ENCODE data around the gene MDN1. TPM values are rescaled to one million over a fixed set of nuclear protein-coding genes. Genes with fewer than 3 reads are reported as not detected.
A peak's percentile ranks its signal among the peaks of the same experiment; 100 is the strongest.

Gene MDN1
- total RNA-seq, 2 experiments from 2014 or later = 53.8 to 56.8 TPM

- Mint-ChIP-seq H3K36me3 (ENCODE audit: low read depth) (no peaks in the 10 kb centered on the region), H3K27me3 (no peaks in the 10 kb centered on the region)
- POLR2A ChIA-PET = no interaction called here
Observed at GRCh38 chr6:89618026-89618425, 201.6 kb downstream of the MDN1 start.

GRCh38 chr6:89616531-89616930, 203.1 kb downstream of the MDN1 start:
- no peak for DNase-seq
- ChIA-PET POLR2A (no interaction called here), CTCF (interaction anchor here (0.6 to 2.1 kb wide), 3 partner anchors 17 to 184 kb away, joined by 3 to 5 read pairs (median 4); partner anchors contain the start of gene ANKRD6)
- H3K36me3 Mint-ChIP-seq (ENCODE audit: low read depth) = no peaks in the 10 kb centered on the region
- H3K27ac Mint-ChIP-seq = no peak overlapping the region
- H3K4me3 Mint-ChIP-seq = no peak overlapping the region
- no peaks in the 10 kb centered on the region for H3K9me3 Mint-ChIP-seq
- H3K4me1 Mint-ChIP-seq = peaks cover 10% of the 10 kb centered on the region
- H3K27me3 Mint-ChIP-seq = no peaks in the 10 kb centered on the region

More at GRCh38 chr6:89618026-89618425, 201.6 kb downstream of the MDN1 start:
- H3K9me3 Mint-ChIP-seq = no peaks in the 10 kb centered on the region
- no peak overlapping the region for H3K4me3 Mint-ChIP-seq
- CTCF ChIA-PET = interaction anchor here (1.1 to 2.1 kb wide), 2 partner anchors 20 to 185 kb away, joined by 3 to 4 read pairs; partner anchors contain the start of genes ANKRD6 and LYRM2
- H3K27ac Mint-ChIP-seq = no peak overlapping the region
- no peak for DNase-seq
- H3K4me1 Mint-ChIP-seq = no peaks in the 10 kb centered on the region

GRCh38 chr6:89615882-89616281, 203.7 kb downstream of the MDN1 start:
- H3K27me3 Mint-ChIP-seq = no peaks in the 10 kb centered on the region
- H3K27ac Mint-ChIP-seq = no peak overlapping the region
- no peaks in the 10 kb centered on the region for H3K36me3 Mint-ChIP-seq (ENCODE audit: low read depth)
- H3K9me3 Mint-ChIP-seq = no peaks in the 10 kb centered on the region
- H3K4me3 Mint-ChIP-seq = no peak overlapping the region
- H3K4me1 Mint-ChIP-seq = peaks cover 14% of the 10 kb centered on the region
- ChIA-PET POLR2A (interaction anchor here (0.6 kb wide), 1 partner anchor 224 kb away, joined by 3 read pairs; no protein-coding TSS in a partner anchor), CTCF (interaction anchor here (0.9 to 1.1 kb wide), 2 partner anchors 12 to 39 kb away, joined by 3 to 5 read pairs; no protein-coding TSS in a partner anchor)
- no peak for DNase-seq

GRCh38 chr6:89613790-89614189, 205.8 kb downstream of the MDN1 start:
- ChIA-PET CTCF (interaction anchor here (0.6 to 1.8 kb wide), 3 partner anchors 14 to 398 kb away, joined by 3 to 7 read pairs (median 3); no protein-coding TSS in a partner anchor), POLR2A (no interaction called here)
- DNase-seq = no peak
- peaks cover 17% of the 10 kb centered on the region for H3K4me1 Mint-ChIP-seq
- no peak overlapping the region for H3K27ac Mint-ChIP-seq
- no peaks in the 10 kb centered on the region for H3K36me3 Mint-ChIP-seq (ENCODE audit: low read depth)
- no peaks in the 10 kb centered on the region for H3K9me3 Mint-ChIP-seq
- H3K4me3 Mint-ChIP-seq = no peak overlapping the region
- no peaks in the 10 kb centered on the region for H3K27me3 Mint-ChIP-seq

DNA sequence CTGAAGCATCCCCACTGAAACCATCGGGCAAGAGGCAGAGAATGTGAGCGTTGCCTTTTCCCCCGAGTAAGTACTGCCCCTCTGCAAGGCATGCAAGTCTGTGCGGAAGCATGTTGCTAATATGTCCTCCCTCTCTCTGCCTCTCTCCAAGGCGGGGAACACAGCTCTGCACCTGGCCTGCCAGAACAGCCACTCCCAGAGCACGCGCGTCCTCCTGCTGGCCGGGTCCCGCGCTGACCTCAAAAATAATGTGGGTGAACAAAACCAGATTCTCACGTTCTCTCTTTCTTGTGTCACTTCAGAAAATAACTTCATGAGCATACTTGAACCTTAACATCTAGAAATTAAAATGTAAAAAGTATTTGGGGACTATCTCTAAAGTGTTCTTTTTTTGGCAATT, 207.5 kb downstream of the MDN1 start:
- no peak overlapping the region for H3K27ac Mint-ChIP-seq
- no peak for DNase-seq
- no peaks in the 10 kb centered on the region for H3K27me3 Mint-ChIP-seq
- CTCF ChIA-PET = interaction anchor here (0.6 to 1.8 kb wide), 5 partner anchors 12 to 240 kb away, joined by 3 to 7 read pairs (median 3); no protein-coding TSS in a partner anchor
- H3K4me1 Mint-ChIP-seq = peaks cover 17% of the 10 kb centered on the region
- H3K4me3 Mint-ChIP-seq = no peak overlapping the region
- POLR2A ChIA-PET = no interaction called here
- H3K9me3 Mint-ChIP-seq = no peaks in the 10 kb centered on the region
- no peaks in the 10 kb centered on the region for H3K36me3 Mint-ChIP-seq (ENCODE audit: low read depth)

- Mint-ChIP-seq H3K4me3 (no peak overlapping the region), H3K4me1 (peaks cover 17% of the 10 kb centered on the region), H3K27ac (no peak overlapping the region), H3K27me3 (no peaks in the 10 kb centered on the region), H3K36me3 (ENCODE audit: low read depth) (no peaks in the 10 kb centered on the region), H3K9me3 (no peaks in the 10 kb centered on the region)
- POLR2A ChIA-PET = no interaction called here
- CTCF ChIA-PET = interaction anchor here (0.6 to 1.4 kb wide), 3 partner anchors 9 to 239 kb away, joined by 3 to 4 read pairs (median 3); no protein-coding TSS in a partner anchor
- no peak for DNase-seq
Observed at GRCh38 chr6:89611666-89612065, 207.9 kb downstream of the MDN1 start.

DNA sequence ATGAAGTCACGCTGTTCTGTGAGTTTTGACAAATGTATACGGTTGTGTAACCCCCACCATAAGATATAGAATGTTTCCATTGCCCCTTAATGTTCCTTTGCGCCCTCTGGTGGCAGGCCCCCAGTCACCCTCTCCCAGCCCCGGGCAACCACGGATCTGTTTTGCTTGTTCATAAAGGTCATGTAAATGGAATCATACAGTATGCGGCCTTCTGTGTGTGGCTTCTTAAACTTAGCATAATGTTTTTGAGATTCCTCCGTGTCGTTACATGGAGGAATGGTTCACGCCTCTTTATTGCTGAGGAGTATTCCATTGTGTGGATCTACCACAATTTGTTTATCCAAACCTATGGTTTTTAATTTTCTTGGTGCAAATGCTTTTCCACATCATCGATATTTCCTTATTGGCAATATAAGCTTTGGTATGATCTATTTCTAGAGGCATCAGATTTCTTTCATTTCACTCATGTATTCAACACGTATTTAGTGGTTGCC, 209.4 kb downstream of the MDN1 start:
- Mint-ChIP-seq H3K36me3 (ENCODE audit: low read depth) (no peaks in the 10 kb centered on the region), H3K4me3 (no peak overlapping the region), H3K9me3 (no peaks in the 10 kb centered on the region), H3K4me1 (peaks cover 17% of the 10 kb centered on the region), H3K27ac (no peak overlapping the region), H3K27me3 (no peaks in the 10 kb centered on the region)
- peak; percentile 81 for DNase-seq
- ChIA-PET CTCF (interaction anchor here (0.7 to 3.9 kb wide), 8 partner anchors 11 to 327 kb away, joined by 3 to 19 read pairs (median 4); no protein-coding TSS in a partner anchor), POLR2A (no interaction called here)

DNA sequence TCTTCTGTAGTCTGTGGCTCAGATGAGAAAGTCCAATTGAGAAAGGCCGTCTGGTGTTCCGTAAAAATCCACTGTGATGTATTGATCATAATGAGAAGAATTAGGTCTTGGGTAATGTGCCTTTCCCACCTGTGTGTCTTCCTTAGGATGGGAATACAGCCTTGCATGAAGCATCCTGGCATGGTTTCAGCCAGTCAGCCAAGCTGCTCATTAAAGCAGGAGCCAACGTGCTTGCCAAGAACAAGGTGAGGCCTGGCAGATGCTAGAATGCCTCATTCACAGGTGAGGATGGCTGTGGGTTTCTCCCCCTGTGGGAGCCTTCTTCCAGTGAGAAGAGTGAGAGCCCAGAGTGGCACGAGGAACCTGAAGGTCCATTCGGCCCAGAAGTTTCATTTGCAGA, 213.7 kb downstream of the MDN1 start:
- Mint-ChIP-seq H3K9me3 (no peaks in the 10 kb centered on the region), H3K27me3 (no peaks in the 10 kb centered on the region), H3K4me3 (no peak overlapping the region), H3K27ac (no peak overlapping the region), H3K36me3 (ENCODE audit: low read depth) (no peaks in the 10 kb centered on the region), H3K4me1 (peaks cover 2% of the 10 kb centered on the region)
- ChIA-PET POLR2A (no interaction called here), CTCF (no interaction called here)
- no peak for DNase-seq

DNA sequence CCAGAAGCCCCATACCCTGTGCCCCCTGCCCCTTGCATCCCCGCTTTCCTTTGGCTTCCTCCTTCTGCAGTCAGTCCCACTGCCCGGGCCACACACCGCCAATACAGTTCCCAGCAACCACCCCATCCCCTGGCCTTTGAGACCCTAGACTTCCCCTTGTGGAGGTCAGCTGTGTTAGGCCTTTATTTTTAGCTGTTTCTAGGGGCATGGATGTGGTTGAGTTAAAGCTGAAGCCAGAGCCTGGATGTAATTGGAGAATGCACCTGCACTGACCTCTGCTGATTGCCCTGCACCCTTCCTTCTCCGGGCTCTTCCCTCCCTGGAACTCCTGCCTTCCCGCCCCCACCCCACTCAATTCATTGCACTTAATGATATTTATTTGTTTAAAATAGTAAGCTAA, 214.9 kb downstream of the MDN1 start:
- Mint-ChIP-seq H3K4me3 (no peak overlapping the region), H3K27me3 (no peaks in the 10 kb centered on the region), H3K27ac (no peak overlapping the region), H3K9me3 (no peaks in the 10 kb centered on the region), H3K36me3 (ENCODE audit: low read depth) (no peaks in the 10 kb centered on the region), H3K4me1 (no peaks in the 10 kb centered on the region)
- POLR2A ChIA-PET = no interaction called here
- CTCF ChIA-PET = interaction anchor here (0.6 kb wide), 2 partner anchors 179 to 864 kb away, joined by 3 to 5 read pairs; no protein-coding TSS in a partner anchor
- DNase-seq = no peak

GRCh38 chr6:89602166-89602565, 217.4 kb downstream of the MDN1 start:
- H3K27ac Mint-ChIP-seq = no peak overlapping the region
- no peak overlapping the region for H3K4me3 Mint-ChIP-seq
- POLR2A ChIA-PET = no interaction called here
- CTCF ChIA-PET = interaction anchor here (0.8 kb wide), 1 partner anchor 9 kb away, joined by 4 read pairs; no protein-coding TSS in a partner anchor
- H3K4me1 Mint-ChIP-seq = peaks cover 19% of the 10 kb centered on the region
- no peak for DNase-seq
- H3K27me3 Mint-ChIP-seq = no peaks in the 10 kb centered on the region
- peaks cover 10% of the 10 kb centered on the region for H3K36me3 Mint-ChIP-seq (ENCODE audit: low read depth)
- peaks cover 3% of the 10 kb centered on the region for H3K9me3 Mint-ChIP-seq

DNA sequence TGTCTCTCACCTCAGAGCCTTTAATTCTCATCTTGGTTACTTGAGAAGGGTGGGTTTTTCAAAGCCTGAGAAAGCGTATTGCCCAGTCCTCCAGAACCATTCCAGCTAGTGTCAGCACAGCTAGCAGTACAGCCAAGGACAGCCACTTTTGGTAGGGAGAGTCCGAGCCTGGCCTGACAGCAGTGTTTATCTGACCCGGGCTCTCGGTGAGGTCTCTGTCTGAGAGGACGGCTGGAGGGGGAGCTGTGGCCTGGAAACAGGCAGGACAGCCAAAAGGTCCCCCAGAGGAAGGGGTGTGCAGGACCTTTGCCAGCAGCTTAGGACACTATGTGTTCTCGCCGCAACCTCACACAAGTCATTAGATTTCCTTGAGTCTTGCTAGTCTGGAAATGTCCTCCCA, 219.9 kb downstream of the MDN1 start:
- Mint-ChIP-seq H3K4me3 (no peak overlapping the region), H3K27me3 (no peaks in the 10 kb centered on the region), H3K4me1 (peaks cover 38% of the 10 kb centered on the region), H3K27ac (no peak overlapping the region), H3K36me3 (ENCODE audit: low read depth) (peaks cover 22% of the 10 kb centered on the region), H3K9me3 (peaks cover 11% of the 10 kb centered on the region)
- CTCF ChIA-PET = interaction anchor here (1.0 to 2.9 kb wide), 5 partner anchors 9 to 32 kb away, joined by 3 to 13 read pairs (median 3); no protein-coding TSS in a partner anchor
- POLR2A ChIA-PET = interaction anchor here (0.7 kb wide), 1 partner anchor 249 kb away, joined by 4 read pairs; no protein-coding TSS in a partner anchor
- DNase-seq = no peak

GRCh38 chr6:89597988-89598387, 221.6 kb downstream of the MDN1 start:
- H3K4me1 Mint-ChIP-seq = peaks cover 38% of the 10 kb centered on the region
- CTCF ChIA-PET = interaction anchor here (0.8 to 2.9 kb wide), 3 partner anchors 11 to 31 kb away, joined by 3 to 13 read pairs (median 3); no protein-coding TSS in a partner anchor
- POLR2A ChIA-PET = no interaction called here
- H3K9me3 Mint-ChIP-seq = peaks cover 11% of the 10 kb centered on the region
- no peaks in the 10 kb centered on the region for H3K27me3 Mint-ChIP-seq
- H3K27ac Mint-ChIP-seq = peak overlapping the region; percentile 81
- H3K36me3 Mint-ChIP-seq (ENCODE audit: low read depth) = peaks cover 23% of the 10 kb centered on the region
- DNase-seq = no peak
- no peak overlapping the region for H3K4me3 Mint-ChIP-seq

GRCh38 chr6:89597372-89597771, 222.2 kb downstream of the MDN1 start:
- no peak overlapping the region for H3K4me3 Mint-ChIP-seq
- peaks cover 11% of the 10 kb centered on the region for H3K9me3 Mint-ChIP-seq
- no peaks in the 10 kb centered on the region for H3K27me3 Mint-ChIP-seq
- CTCF ChIA-PET = no interaction called here
- DNase-seq = no peak
- H3K27ac Mint-ChIP-seq = peak overlapping the region; percentile 75
- H3K36me3 Mint-ChIP-seq (ENCODE audit: low read depth) = peaks cover 23% of the 10 kb centered on the region
- H3K4me1 Mint-ChIP-seq = peaks cover 38% of the 10 kb centered on the region
- POLR2A ChIA-PET = interaction anchor here (0.7 kb wide), 1 partner anchor 155 kb away, joined by 3 read pairs; no protein-coding TSS in a partner anchor
